ENCODE measurements around the gene RAB10. TPM values are rescaled to one million over a fixed set of nuclear protein-coding genes. Genes with fewer than 3 reads are reported as not detected.
"Not testable (repeated sequence)": the region's sequence is repeated elsewhere in the genome, so short reads cannot be mapped to it uniquely, and the experiment has no call there.

The RAB10 gene
- total RNA-seq, 1 donor from 2014 or later, result 238 TPM

DNA sequence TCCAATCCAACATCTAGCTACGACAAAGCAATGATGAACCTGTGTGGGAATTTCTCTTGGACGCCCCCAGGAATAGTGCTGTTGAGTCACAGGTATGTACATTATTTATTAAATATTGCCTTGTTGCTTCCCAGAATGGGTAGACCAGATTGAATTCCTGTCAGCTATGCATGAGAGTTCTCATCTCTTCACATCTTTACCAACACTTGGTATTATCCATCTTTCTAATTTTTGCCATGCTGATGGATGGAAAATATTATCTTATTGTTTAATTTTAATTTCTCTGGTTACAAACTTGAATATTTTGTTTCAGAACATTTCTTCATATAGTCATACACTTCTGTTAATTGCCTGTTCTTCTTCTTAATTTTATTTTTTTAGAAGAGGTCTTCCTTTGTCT, 9.6 kb upstream of the RAB10 start:
- Mint-ChIP-seq H3K27me3 (ENCODE audit: insufficient read depth, low read depth) (peaks cover under 1% of the 10 kb centered on the region), H3K27ac (no peak overlapping the region), H3K9me3 (no peaks in the 10 kb centered on the region), H3K4me1 (no peaks in the 10 kb centered on the region), H3K4me3 (no peak overlapping the region), H3K36me3 (no peaks in the 10 kb centered on the region)
- TF ChIP-seq, protein P1, sequence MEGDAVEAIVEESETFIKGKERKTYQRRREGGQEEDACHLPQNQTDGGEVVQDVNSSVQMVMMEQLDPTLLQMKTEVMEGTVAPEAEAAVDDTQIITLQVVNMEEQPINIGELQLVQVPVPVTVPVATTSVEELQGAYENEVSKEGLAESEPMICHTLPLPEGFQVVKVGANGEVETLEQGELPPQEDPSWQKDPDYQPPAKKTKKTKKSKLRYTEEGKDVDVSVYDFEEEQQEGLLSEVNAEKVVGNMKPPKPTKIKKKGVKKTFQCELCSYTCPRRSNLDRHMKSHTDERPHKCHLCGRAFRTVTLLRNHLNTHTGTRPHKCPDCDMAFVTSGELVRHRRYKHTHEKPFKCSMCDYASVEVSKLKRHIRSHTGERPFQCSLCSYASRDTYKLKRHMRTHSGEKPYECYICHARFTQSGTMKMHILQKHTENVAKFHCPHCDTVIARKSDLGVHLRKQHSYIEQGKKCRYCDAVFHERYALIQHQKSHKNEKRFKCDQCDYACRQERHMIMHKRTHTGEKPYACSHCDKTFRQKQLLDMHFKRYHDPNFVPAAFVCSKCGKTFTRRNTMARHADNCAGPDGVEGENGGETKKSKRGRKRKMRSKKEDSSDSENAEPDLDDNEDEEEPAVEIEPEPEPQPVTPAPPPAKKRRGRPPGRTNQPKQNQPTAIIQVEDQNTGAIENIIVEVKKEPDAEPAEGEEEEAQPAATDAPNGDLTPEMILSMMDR (IDR thresholded peaks at IDR 0.05), result no peak
- TF ChIP-seq EZH2 (IDR thresholded peaks at IDR 0.05), result no peak
- no peak for TF ChIP-seq EZH2phosphoT487 (IDR thresholded peaks at IDR 0.05)
- Histone ChIP-seq H3K9me3 (ENCODE audit: low read depth) (no peaks in the 10 kb centered on the region), H3K9ac (no peak overlapping the region), H3F3A (ENCODE audit: low read depth) (no peaks in the 10 kb centered on the region), H3K4me1 (no peaks in the 10 kb centered on the region), H3K4me3 (no peak overlapping the region), H3K36me3 (no peaks in the 10 kb centered on the region), H3K79me2 (ENCODE audit: low read depth) (no peaks in the 10 kb centered on the region), H3K4me2 (no peak overlapping the region), H4K20me1 (ENCODE audit: low read depth) (no peaks in the 10 kb centered on the region), H3K27ac (no peak overlapping the region), H2AFZ (replicated peaks) (no peak overlapping the region), H3K27me3 (no peaks in the 10 kb centered on the region)
- DNase-seq (ENCODE audit: low spot score), result no peak

DNA sequence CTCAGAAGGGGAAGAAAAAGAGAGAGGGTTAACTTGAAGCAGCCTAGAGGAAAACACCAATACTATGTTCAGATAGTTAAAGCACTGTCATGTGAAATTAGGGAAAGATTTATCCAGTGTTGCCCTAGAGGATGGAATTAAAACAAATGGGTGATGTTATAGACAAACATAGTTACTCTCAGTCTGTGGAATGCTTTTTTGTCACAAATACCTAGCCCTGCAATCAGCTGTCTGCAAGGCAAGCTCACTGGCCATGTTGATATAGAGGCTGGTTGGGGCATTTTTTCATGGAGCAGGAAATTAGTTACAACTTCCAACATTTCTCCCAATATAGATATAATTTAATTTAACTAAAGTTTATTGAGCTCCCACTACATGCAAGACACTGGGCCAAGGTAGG, 8.4 kb upstream of the RAB10 start:
- no peak overlapping the region for H3K27ac ChIP-seq
- Mint-ChIP-seq H3K9me3 (no peaks in the 10 kb centered on the region), H3K4me1 (no peaks in the 10 kb centered on the region), H3K4me3 (no peak overlapping the region), H3K27ac (no peak overlapping the region), H3K36me3 (no peaks in the 10 kb centered on the region), H3K27me3 (ENCODE audit: insufficient read depth, low read depth) (no peaks in the 10 kb centered on the region)
- no peaks in the 10 kb centered on the region for H3K36me3 ChIP-seq
- no peak for DNase-seq (ENCODE audit: low spot score)
- no peaks in the 10 kb centered on the region for H3K4me1 ChIP-seq
- no peak overlapping the region for H3K4me3 ChIP-seq
- H3K4me2 ChIP-seq, result no peak overlapping the region
- H3K9me3 ChIP-seq (ENCODE audit: low read depth), result no peaks in the 10 kb centered on the region
- H3K27me3 ChIP-seq, result no peaks in the 10 kb centered on the region
- no peak for TF ChIP-seq EZH2phosphoT487 (IDR thresholded peaks at IDR 0.05)
- no peaks in the 10 kb centered on the region for H4K20me1 ChIP-seq (ENCODE audit: low read depth)
- H3K9ac ChIP-seq, result no peak overlapping the region
- H3F3A ChIP-seq (ENCODE audit: low read depth), result no peaks in the 10 kb centered on the region
- no peak overlapping the region for H2AFZ ChIP-seq (replicated peaks)
- no peaks in the 10 kb centered on the region for H3K79me2 ChIP-seq (ENCODE audit: low read depth)

DNA sequence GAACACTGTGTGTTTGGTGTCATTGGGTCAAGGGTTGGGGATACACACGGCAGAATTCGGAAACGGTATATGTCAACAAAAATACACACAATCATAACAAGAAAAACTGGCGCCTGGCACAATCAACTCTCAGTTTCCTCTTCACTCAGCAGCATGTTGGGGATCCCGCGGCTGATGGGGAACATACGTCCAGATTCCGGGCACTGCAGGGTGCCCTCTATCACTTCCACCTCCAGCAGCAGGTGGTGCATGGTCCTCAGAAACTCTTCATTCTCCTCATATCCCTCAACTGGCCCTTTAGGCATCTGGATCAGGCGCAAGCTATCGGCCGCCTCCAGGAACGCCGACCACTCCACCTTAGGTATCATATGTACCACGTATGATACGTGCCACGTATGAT, 5.8 kb upstream of the RAB10 start:
- H4K20me1 ChIP-seq (ENCODE audit: low read depth); H3K27ac ChIP-seq; H3K4me3 ChIP-seq; H3K4me1 ChIP-seq; H2AFZ ChIP-seq (replicated peaks); H3K79me2 ChIP-seq (ENCODE audit: low read depth); H3K27ac Mint-ChIP-seq; H3K4me3 Mint-ChIP-seq; H3F3A ChIP-seq (ENCODE audit: low read depth); H3K4me2 ChIP-seq; DNase-seq (ENCODE audit: low spot score); H3K4me1 Mint-ChIP-seq; H3K36me3 ChIP-seq; H3K27me3 ChIP-seq; H3K9me3 Mint-ChIP-seq; H3K9me3 ChIP-seq (ENCODE audit: low read depth); H3K36me3 Mint-ChIP-seq; H3K27me3 Mint-ChIP-seq (ENCODE audit: insufficient read depth, low read depth); H3K9ac ChIP-seq: not testable (repeated sequence)

DNA sequence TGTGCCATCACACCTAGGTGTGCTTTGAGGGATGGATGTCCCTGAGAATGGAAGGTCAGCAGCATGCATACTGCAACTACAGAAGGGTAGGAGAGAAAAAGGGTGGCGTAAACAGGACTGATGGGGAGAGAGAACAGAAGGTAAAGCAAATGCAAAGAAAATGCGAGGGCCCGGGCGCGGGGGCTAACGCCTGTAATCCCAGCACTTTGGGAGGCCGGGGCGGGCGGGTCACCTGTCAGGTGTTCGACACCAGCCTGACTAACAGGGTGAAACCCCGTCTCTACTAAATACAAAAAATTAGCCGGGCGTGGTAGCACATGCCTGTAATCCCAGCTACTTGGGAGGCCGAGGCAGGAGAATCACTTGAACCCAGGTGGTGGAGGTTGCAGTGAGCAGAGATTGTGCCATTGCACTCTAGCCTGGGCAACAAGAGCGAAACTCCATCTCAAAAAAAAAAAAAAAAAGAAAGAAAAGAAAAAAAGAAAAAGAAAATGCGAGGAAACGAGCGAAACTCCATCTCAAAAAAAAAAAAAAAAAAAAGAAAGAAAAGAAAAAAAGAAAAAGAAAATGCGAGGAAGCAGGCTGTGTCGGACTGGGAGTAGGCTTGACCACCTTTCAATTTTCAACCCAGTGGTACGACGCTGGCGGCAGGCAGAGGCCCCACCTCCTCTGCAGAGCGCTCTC, 1.2 kb upstream of the RAB10 start:
- not testable (repeated sequence) for DNase-seq (ENCODE audit: low spot score); H3K27me3 Mint-ChIP-seq (ENCODE audit: insufficient read depth, low read depth)
- peak overlapping the region; percentile 90 for H2AFZ ChIP-seq (replicated peaks)

More for the DNA sequence above, 1.2 kb upstream of the RAB10 start:
- H4K20me1 ChIP-seq (ENCODE audit: low read depth), result peaks cover 36% of the 10 kb centered on the region
- not testable (repeated sequence) for H3K4me1 ChIP-seq; H3K9me3 ChIP-seq (ENCODE audit: low read depth); H3K36me3 Mint-ChIP-seq; H3K36me3 ChIP-seq; H3K27me3 ChIP-seq; H3K9me3 Mint-ChIP-seq
- H3K4me3 ChIP-seq, result peak overlapping the region; percentile 96
- H3F3A ChIP-seq (ENCODE audit: low read depth), result peaks cover 14% of the 10 kb centered on the region
- H3K79me2 ChIP-seq (ENCODE audit: low read depth), result peaks cover 44% of the 10 kb centered on the region
- peak overlapping the region; percentile 84 for H3K4me2 ChIP-seq
- peak overlapping the region; percentile 94 for H3K27ac Mint-ChIP-seq
- H3K4me1 Mint-ChIP-seq, result peaks cover 10% of the 10 kb centered on the region
- H3K27ac ChIP-seq, result peak overlapping the region; percentile 92
- H3K4me3 Mint-ChIP-seq, result peak overlapping the region; percentile 97
- H3K9ac ChIP-seq, result peak overlapping the region; percentile 46
